Muscle layer of duodenum (tissue), 2 donors: ENCODE data around the gene ACO1.

ENCODE experiments used
- H3K27ac ChIP-seq: one replicate; pipeline ENCODE4 v1.7.0; 2013; ENCODE audit warnings: mild to moderate bottlenecking, low read length
- H3K27me3 ChIP-seq: one replicate; pipeline ENCODE4 v1.7.0; 2013; ENCODE audit warnings: low read depth, mild to moderate bottlenecking, control low read depth, low read length
- H3K36me3 ChIP-seq, 2 donors: one replicate each; pipeline ENCODE4 v1.7.0; 2013; ENCODE audit warnings: low read length in 2 of 2, control low read depth in 1 of 2, mild to moderate bottlenecking in 1 of 2; ENCODE audit not compliant: insufficient read depth in 2 of 2, control insufficient read depth in 1 of 2
- H3K4me1 ChIP-seq, 2 donors: one replicate each; pipeline ENCODE4 v1.7.0; 2013; ENCODE audit warnings: low read length in 2 of 2, mild to moderate bottlenecking in 2 of 2, control low read depth in 1 of 2, moderate library complexity in 1 of 2; ENCODE audit not compliant: insufficient read depth in 2 of 2, control insufficient read depth in 1 of 2
- H3K4me3 ChIP-seq, 2 donors: one replicate each; pipeline ENCODE4 v1.7.0; 2013; ENCODE audit warnings: low read length in 2 of 2, low read depth in 1 of 2, mild to moderate bottlenecking in 1 of 2
- H3K9me3 ChIP-seq, 2 donors: one replicate each; pipeline ENCODE4 v1.7.0; 2013; ENCODE audit warnings: low read length in 2 of 2, control low read depth in 1 of 2, mild to moderate bottlenecking in 1 of 2; ENCODE audit not compliant: control insufficient read depth in 1 of 2
- donor health status: healthy.

The ACO1 gene

DNA sequence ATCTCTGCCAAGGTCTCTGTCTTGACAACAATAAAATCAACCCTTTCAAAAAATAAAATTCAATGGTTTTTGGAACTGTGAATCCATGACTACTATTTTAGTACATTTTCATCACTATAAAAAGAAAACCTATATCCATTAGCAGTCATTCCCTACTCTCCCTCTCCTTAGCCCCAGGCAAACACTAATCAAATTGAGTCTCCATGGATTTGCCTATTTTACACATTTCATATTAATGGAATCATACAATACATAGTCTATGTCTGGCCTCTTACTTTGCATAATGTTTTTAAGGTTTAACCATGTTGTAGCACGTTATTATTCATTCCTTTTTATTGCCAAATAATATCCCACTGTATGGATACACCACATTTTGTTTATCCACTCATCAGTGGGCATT lies 117.4 kb downstream of the ACO1 start:
- no peaks in the 10 kb centered on the region for H3K27me3 ChIP-seq
- peaks cover 9 to 14% of the 10 kb centered on the region in 2 donors for H3K36me3 ChIP-seq
- no peaks in the 10 kb centered on the region for H3K9me3 ChIP-seq
- no peaks in the 10 kb centered on the region for H3K4me1 ChIP-seq
- H3K27ac ChIP-seq: no peak overlapping the region
- H3K4me3 ChIP-seq: no peak overlapping the region

DNA sequence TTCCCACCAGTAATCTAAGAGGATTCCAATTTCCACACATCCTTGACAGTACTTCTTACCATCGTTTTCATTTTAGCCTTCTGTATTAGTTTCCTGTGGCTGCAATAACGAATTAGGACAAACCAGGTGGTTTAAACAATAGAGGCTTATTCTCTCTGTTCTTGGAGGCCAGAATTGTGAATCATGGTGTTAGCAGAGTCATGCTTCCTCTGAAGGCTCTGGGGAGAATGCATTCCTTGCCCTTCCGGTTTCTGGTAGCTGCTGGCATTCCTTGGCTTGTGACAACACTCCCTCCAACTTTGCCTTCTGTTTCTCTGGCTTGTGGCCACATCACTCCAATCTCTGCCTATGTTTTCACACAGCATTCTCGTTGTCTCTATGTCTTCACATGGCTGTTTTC lies 118.0 kb downstream of the ACO1 start:
- H3K27ac ChIP-seq: no peak overlapping the region
- no peaks in the 10 kb centered on the region for H3K4me1 ChIP-seq
- H3K4me3 ChIP-seq: no peak overlapping the region
- peaks cover 9 to 12% of the 10 kb centered on the region in 2 donors for H3K36me3 ChIP-seq
- no peaks in the 10 kb centered on the region for H3K27me3 ChIP-seq
- H3K9me3 ChIP-seq: no peaks in the 10 kb centered on the region

DNA sequence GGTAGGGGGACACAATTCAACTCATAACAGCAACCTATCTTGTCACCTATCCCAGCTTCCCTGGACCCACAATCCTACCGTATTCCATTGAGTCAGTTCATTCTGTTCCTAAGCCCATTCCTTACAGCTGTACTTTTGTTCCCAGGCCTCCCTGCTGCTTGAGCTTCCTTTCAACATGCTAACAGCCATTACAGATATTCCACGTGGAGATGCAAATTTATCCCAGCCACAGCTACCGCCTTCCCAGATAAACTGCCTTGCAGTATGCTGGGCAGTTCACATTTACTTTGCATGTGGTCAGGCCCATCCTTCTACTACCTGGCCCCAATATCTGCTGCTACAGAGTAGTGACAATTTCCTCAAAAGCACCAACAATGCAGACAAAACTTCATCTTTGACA lies 118.6 kb downstream of the ACO1 start:
- no peaks in the 10 kb centered on the region for H3K27me3 ChIP-seq
- H3K4me3 ChIP-seq: no peak overlapping the region
- H3K27ac ChIP-seq: no peak overlapping the region
- no peaks in the 10 kb centered on the region for H3K4me1 ChIP-seq
- H3K9me3 ChIP-seq: no peaks in the 10 kb centered on the region
- H3K36me3 ChIP-seq: peaks cover 8 to 10% of the 10 kb centered on the region in 2 donors
